ENCODE measurements around the gene FLII. TPM values are rescaled to one million over a fixed set of nuclear protein-coding genes. Genes with fewer than 3 reads are reported as not detected.

FLII gene
- 323 and 352 TPM in 2 replicates for total RNA-seq

GRCh38 chr17:18258356-18259038 lies at the start of gene FLII:
Gene FLII (minus strand): TSS chr17:18258738. CDS start chr17:18258690, 48 bp downstream.

GRCh38 chr17:18260332-18261145 lies 2.0 kb upstream of the FLII start, which contains the start of gene MIEF2:
Gene MIEF2 (plus strand): TSS chr17:18260662. CDS start chr17:18262721, 2,059 bp downstream.

GRCh38 chr17:18225121-18225641 lies 33.4 kb downstream of the FLII start, which contains the start of gene LLGL1:
Gene LLGL1 (plus strand): TSS chr17:18225635. CDS start chr17:18225683, 48 bp downstream.

Other genes starting within 250 kb of the FLII start
- gene ATPAF2, start 219.6 kb downstream of the FLII start, total RNA-seq: 9.8 and 21.1 TPM in 2 replicates
- 5.8 and 9.2 TPM in 2 replicates for gene GID4, start 219.3 kb downstream of the FLII start, total RNA-seq
- 52.8 and 54.9 TPM in 2 replicates for gene DRG2, start 170.8 kb downstream of the FLII start, total RNA-seq
- 0.58 and 1.4 TPM in 2 replicates for gene MYO15A, start 150.0 kb downstream of the FLII start, total RNA-seq
- gene ALKBH5, start 74.9 kb downstream of the FLII start, total RNA-seq: 79.6 and 85.2 TPM in 2 replicates
- 50.5 and 64.7 TPM in 2 replicates for gene LLGL1, start 33.1 kb downstream of the FLII start, total RNA-seq
- gene MIEF2, start 1.9 kb upstream of the FLII start, total RNA-seq: 15.4 and 18.7 TPM in 2 replicates
- gene TOP3A, start 56.3 kb upstream of the FLII start, total RNA-seq: 14.4 and 19.5 TPM in 2 replicates
- 6.9 and 7.8 TPM in 2 replicates for gene SMCR8, start 56.6 kb upstream of the FLII start, total RNA-seq
- gene SHMT1, start 104.8 kb upstream of the FLII start, total RNA-seq: 29.4 and 52.5 TPM in 2 replicates
- gene EVPLL, start 119.0 kb upstream of the FLII start, total RNA-seq: not detected in 2 replicates
- not detected in 2 replicates for gene LGALS9C, start 218.1 kb upstream of the FLII start, total RNA-seq